Measurements from ENCODE around the gene C18orf32. TPM values are rescaled to one million over a fixed set of nuclear protein-coding genes. Genes with fewer than 3 reads are reported as not detected.
A peak's percentile ranks its signal among the peaks of the same experiment; 100 is the strongest.

C18orf32 gene
- polyA plus RNA-seq, 2 of the 4 experiments (the other 2 are of a cell fraction), result 12.7 to 59.1 TPM

- FAIRE-seq (no peak), DNase-seq (ENCODE audit: low read depth in 1 of 2, low spot score in 1 of 2) (peak in 1 of 2 experiments; percentile 20), ATAC-seq (no peak)
- H3K4me1 ChIP-seq, result peaks cover 4% of the 10 kb centered on the region; the same call in 1 of the 3 replicates
- ChIA-PET CTCF (interaction anchor here (0.9 to 1.4 kb wide), 4 partner anchors 13 to 412 kb away, joined by 3 to 4 read pairs (median 3); no protein-coding TSS in a partner anchor), POLR2A (no interaction called here)
- H3K27ac ChIP-seq, result no peak overlapping the region
- no peaks in the 10 kb centered on the region for H3K9me3 ChIP-seq
- TF ChIP-seq FOSL2 (IDR thresholded peaks at IDR 0.05) (no peak), FOSL2 (CRISPR knock-in tag; IDR thresholded peaks at IDR 0.05) (no peak), RAD21 (conservative IDR thresholded peaks at IDR 0.05 in 1 of 2, IDR thresholded peaks at IDR 0.05 in 1 of 2) (peak in 1 of 2 experiments; percentile 25; a peak in 2 of 5 replicates)
- WGBS (ENCODE audit: missing lambda C conversion rate), result 56% methylated on average over 8 of the region's 8 CpGs
- no peak overlapping the region for H3K4me2 ChIP-seq
- no peak overlapping the region for H3K4me3 ChIP-seq
Observed at GRCh38 chr18:49464718-49465598, 22.1 kb downstream of the C18orf32 start.

GRCh38 chr18:49461602-49461977, 25.4 kb downstream of the C18orf32 start:
- Histone ChIP-seq H3K4me2 (no peak overlapping the region; the same call in 2 of the 3 replicates), H3K4me1 (peaks cover 11% of the 10 kb centered on the region; the same call in 2 of the 3 replicates), H3K27ac (no peak overlapping the region; a peak in 1 of 6 replicates), H3K9me3 (no peaks in the 10 kb centered on the region), H3K4me3 (no peak overlapping the region)
- 98% methylated on average over 4 of the region's 4 CpGs for WGBS (ENCODE audit: missing lambda C conversion rate)
- DNase-seq (ENCODE audit: low read depth in 1 of 2, low spot score in 1 of 2), result no peak
- ChIA-PET POLR2A (interaction anchor here (1.2 kb wide), 1 partner anchor 25 kb away, joined by 5 read pairs; the partner anchor contains the start of gene C18orf32), CTCF (interaction anchor here (1.1 kb wide), 1 partner anchor 15 kb away, joined by 3 read pairs; no protein-coding TSS in a partner anchor)
- TF ChIP-seq POLR2A (IDR thresholded peaks at IDR 0.05; ENCODE audit: low read length) (no peak), MAFK (IDR thresholded peaks at IDR 0.05; ENCODE audit: partially characterized antibody) (peak; percentile 57)
- FAIRE-seq, result no peak
- ATAC-seq, result no peak

GRCh38 chr18:49460976-49461601, 25.9 kb downstream of the C18orf32 start:
- FAIRE-seq (no peak), DNase-seq (ENCODE audit: low read depth in 1 of 2, low spot score in 1 of 2) (no peak), ATAC-seq (no peak)
- peaks cover 11% of the 10 kb centered on the region; the same call in 2 of the 3 replicates for H3K4me1 ChIP-seq
- ChIA-PET POLR2A (interaction anchor here (1.2 kb wide), 1 partner anchor 26 kb away, joined by 5 read pairs; the partner anchor contains the start of gene C18orf32), CTCF (interaction anchor here (0.6 to 1.6 kb wide), 4 partner anchors 9 to 331 kb away, joined by 3 to 4 read pairs (median 3); no protein-coding TSS in a partner anchor)
- peak overlapping the region; percentile 86 for H3K4me2 ChIP-seq
- H3K4me3 ChIP-seq, result peak overlapping the region; percentile 97
- H3K9me3 ChIP-seq, result no peaks in the 10 kb centered on the region
- TF ChIP-seq NFE2L2 (conservative IDR thresholded peaks at IDR 0.05; ENCODE audit: low read length) (no peak), GATA3 (IDR thresholded peaks at IDR 0.05; ENCODE audit: borderline replicate concordance) (no peak), CEBPB (IDR thresholded peaks at IDR 0.05) (no peak; a peak in 1 of 4 replicates), TFCP2L1 (CRISPR knock-in tag; IDR thresholded peaks at IDR 0.05) (no peak), ZNF302 (CRISPR knock-in tag; IDR thresholded peaks at IDR 0.05) (no peak), HES2 (IDR thresholded peaks at IDR 0.05) (no peak), REST (IDR thresholded peaks at IDR 0.05) (no peak), HOXB13 (CRISPR knock-in tag; IDR thresholded peaks at IDR 0.05; ENCODE audit: low read depth) (no peak), RNF2 (IDR thresholded peaks at IDR 0.05; ENCODE audit: borderline replicate concordance, low read depth) (no peak), CBX2 (IDR thresholded peaks at IDR 0.05; ENCODE audit: borderline replicate concordance, low read depth) (no peak), FOXS1 (CRISPR knock-in tag; IDR thresholded peaks at IDR 0.05) (no peak), HEYL (CRISPR knock-in tag; IDR thresholded peaks at IDR 0.05) (no peak)
- 40% methylated on average over 19 of the region's 19 CpGs for WGBS (ENCODE audit: missing lambda C conversion rate)
- peak overlapping the region; percentile 84 to 94 for H3K27ac ChIP-seq

All from A549 (cell line).